Measurements from ENCODE around the gene EXOC4. TPM values are rescaled to one million over a fixed set of nuclear protein-coding genes. Genes with fewer than 3 reads are reported as not detected.

The EXOC4 gene
- total RNA-seq, 1 experiment from 2014 or later = 71.0 TPM

DNA sequence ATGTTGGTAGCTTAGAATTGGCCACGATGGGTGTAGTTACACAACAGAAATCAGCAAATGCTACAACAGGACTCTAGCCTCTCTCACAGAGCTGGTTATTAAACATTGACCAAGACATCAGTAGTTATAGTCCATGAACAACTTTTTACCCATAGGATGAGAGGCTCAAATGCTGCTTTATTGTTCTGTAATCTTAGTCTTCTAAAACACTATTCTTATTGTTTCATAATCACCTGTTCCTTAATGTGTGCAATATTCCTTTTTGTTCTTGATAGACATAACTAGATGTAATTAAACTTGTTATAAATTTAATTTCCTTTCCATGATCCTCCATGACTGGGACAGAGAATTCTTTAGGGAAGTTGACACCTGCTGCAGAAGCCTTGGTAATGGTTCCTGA lies 356.9 kb downstream of the EXOC4 start:
- BruUV-seq (replicated peaks) = no TSS peak
- ChIA-PET POLR2A (no interaction called here), CTCF (no interaction called here)
- intact Hi-C loops (cut with micrococcal nuclease; ENCODE audit: unreplicated experiment) = no loop called here
- Histone ChIP-seq H3K36me3 (ENCODE audit: control insufficient read depth, insufficient read depth, low read length) (no peaks in the 10 kb centered on the region), H3K27ac (ENCODE audit: low read length) (no peak overlapping the region), H3K9me3 (ENCODE audit: control insufficient read depth, insufficient read depth, low read depth, low read length) (no peaks in the 10 kb centered on the region), H3K4me3 (ENCODE audit: low read depth in 2 of 2, low read length in 2 of 2) (no peak overlapping the region), H3K27me3 (ENCODE audit: control insufficient read depth, insufficient read depth, low read length) (no peaks in the 10 kb centered on the region), H3K4me1 (ENCODE audit: control insufficient read depth, insufficient read depth, low read length) (no peaks in the 10 kb centered on the region)
- TF ChIP-seq, protein P1, sequence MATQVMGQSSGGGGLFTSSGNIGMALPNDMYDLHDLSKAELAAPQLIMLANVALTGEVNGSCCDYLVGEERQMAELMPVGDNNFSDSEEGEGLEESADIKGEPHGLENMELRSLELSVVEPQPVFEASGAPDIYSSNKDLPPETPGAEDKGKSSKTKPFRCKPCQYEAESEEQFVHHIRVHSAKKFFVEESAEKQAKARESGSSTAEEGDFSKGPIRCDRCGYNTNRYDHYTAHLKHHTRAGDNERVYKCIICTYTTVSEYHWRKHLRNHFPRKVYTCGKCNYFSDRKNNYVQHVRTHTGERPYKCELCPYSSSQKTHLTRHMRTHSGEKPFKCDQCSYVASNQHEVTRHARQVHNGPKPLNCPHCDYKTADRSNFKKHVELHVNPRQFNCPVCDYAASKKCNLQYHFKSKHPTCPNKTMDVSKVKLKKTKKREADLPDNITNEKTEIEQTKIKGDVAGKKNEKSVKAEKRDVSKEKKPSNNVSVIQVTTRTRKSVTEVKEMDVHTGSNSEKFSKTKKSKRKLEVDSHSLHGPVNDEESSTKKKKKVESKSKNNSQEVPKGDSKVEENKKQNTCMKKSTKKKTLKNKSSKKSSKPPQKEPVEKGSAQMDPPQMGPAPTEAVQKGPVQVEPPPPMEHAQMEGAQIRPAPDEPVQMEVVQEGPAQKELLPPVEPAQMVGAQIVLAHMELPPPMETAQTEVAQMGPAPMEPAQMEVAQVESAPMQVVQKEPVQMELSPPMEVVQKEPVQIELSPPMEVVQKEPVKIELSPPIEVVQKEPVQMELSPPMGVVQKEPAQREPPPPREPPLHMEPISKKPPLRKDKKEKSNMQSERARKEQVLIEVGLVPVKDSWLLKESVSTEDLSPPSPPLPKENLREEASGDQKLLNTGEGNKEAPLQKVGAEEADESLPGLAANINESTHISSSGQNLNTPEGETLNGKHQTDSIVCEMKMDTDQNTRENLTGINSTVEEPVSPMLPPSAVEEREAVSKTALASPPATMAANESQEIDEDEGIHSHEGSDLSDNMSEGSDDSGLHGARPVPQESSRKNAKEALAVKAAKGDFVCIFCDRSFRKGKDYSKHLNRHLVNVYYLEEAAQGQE (IDR thresholded peaks at IDR 0.05; ENCODE audit: insufficient read depth in 1 of 2, low read depth in 2 of 2, low read length in 1 of 2) = no peak
- TF ChIP-seq SIN3A (IDR thresholded peaks at IDR 0.05; ENCODE audit: borderline replicate concordance, insufficient read depth, low read depth, low read length) = no peak
- no peak for TF ChIP-seq CTCF (IDR thresholded peaks at IDR 0.05)
- ATAC-seq (no peak), DNase-seq (ENCODE audit: low read depth, low spot score) (no peak)
- in situ Hi-C loops (cut with HindIII; ENCODE audit: low pct_unique_long_range_greater_than_20kb, low sequenced_read_pairs) = no loop called here

DNA sequence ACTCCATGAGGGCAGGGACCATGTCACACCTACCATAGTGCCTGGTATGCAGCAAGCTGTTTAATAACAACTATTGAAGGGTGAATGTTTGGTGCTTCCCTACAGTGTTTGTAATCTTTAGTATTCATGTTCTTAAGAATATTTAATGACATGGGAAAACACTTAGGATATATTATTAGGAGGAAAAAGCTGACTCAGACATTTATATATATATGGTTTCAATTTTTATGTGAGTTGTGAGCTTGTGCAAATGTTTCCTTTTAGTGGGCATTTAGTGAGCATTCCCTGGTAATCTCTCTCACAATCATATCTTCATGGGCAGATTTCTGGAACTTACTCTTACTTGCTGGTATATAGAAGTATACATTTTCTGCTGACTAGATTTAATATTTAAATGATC lies 359.1 kb downstream of the EXOC4 start:
- no TSS peak for BruUV-seq (replicated peaks)
- Histone ChIP-seq H3K4me3 (ENCODE audit: low read depth in 2 of 2, low read length in 2 of 2) (no peak overlapping the region), H3K27me3 (ENCODE audit: control insufficient read depth, insufficient read depth, low read length) (no peaks in the 10 kb centered on the region), H3K27ac (ENCODE audit: low read length) (no peak overlapping the region), H3K36me3 (ENCODE audit: control insufficient read depth, insufficient read depth, low read length) (no peaks in the 10 kb centered on the region), H3K4me1 (ENCODE audit: control insufficient read depth, insufficient read depth, low read length) (no peaks in the 10 kb centered on the region), H3K9me3 (ENCODE audit: control insufficient read depth, insufficient read depth, low read depth, low read length) (no peaks in the 10 kb centered on the region)
- in situ Hi-C loops (cut with HindIII; ENCODE audit: low pct_unique_long_range_greater_than_20kb, low sequenced_read_pairs) (no loop called here), intact Hi-C loops (cut with micrococcal nuclease; ENCODE audit: unreplicated experiment) (no loop called here)
- TF ChIP-seq SIN3A (IDR thresholded peaks at IDR 0.05; ENCODE audit: borderline replicate concordance, insufficient read depth, low read depth, low read length) (no peak), POLR2AphosphoS5 (IDR thresholded peaks at IDR 0.05; ENCODE audit: low read depth, low read length) (no peak), CTCF (IDR thresholded peaks at IDR 0.05) (no peak), TCF7L2 (IDR thresholded peaks at IDR 0.05; ENCODE audit: low read depth, low read length) (no peak)
- TF ChIP-seq, protein P1 (IDR thresholded peaks at IDR 0.05; ENCODE audit: insufficient read depth in 1 of 2, low read depth in 2 of 2, low read length in 1 of 2) = no peak
- CTCF ChIA-PET = no interaction called here
- DNase-seq (ENCODE audit: low read depth, low spot score) = no peak
- POLR2A ChIA-PET = no interaction called here
- ATAC-seq = no peak

Data from Panc1 (cell line).